ENCODE measurements around the gene CATSPERE. TPM values are rescaled to one million over a fixed set of nuclear protein-coding genes. Genes with fewer than 3 reads are reported as not detected.
"Not testable (repeated sequence)": the region's sequence is repeated elsewhere in the genome, so short reads cannot be mapped to it uniquely, and the experiment has no call there.

Gene CATSPERE
- total RNA-seq, 2 experiments from 2014 or later = 1.1 to 1.6 TPM

- Mint-ChIP-seq H3K27me3 (no peaks in the 10 kb centered on the region), H3K4me1 (no peaks in the 10 kb centered on the region), H3K4me3 (no peak overlapping the region), H3K9me3 (no peaks in the 10 kb centered on the region), H3K27ac (no peak overlapping the region), H3K36me3 (no peaks in the 10 kb centered on the region)
- POLR2A ChIA-PET = no interaction called here
- DNase-seq (no peak), ATAC-seq (ENCODE audit: low read depth) (no peak)
Measured at GRCh38 chr1:244536316-244536715, 75.2 kb downstream of the CATSPERE start.

- Mint-ChIP-seq H3K4me1 (no peaks in the 10 kb centered on the region), H3K27me3 (no peaks in the 10 kb centered on the region), H3K27ac (no peak overlapping the region), H3K9me3 (peaks cover 11% of the 10 kb centered on the region), H3K36me3 (no peaks in the 10 kb centered on the region), H3K4me3 (no peak overlapping the region)
- POLR2A ChIA-PET = no interaction called here
- DNase-seq = no peak
- no peak for ATAC-seq (ENCODE audit: low read depth)
Measured at GRCh38 chr1:244545511-244545910, 84.4 kb downstream of the CATSPERE start.

GRCh38 chr1:244548558-244549115 lies 87.6 kb downstream of the CATSPERE start:
- Mint-ChIP-seq H3K9me3 (peaks cover 9% of the 10 kb centered on the region), H3K27me3 (no peaks in the 10 kb centered on the region), H3K4me1 (no peaks in the 10 kb centered on the region), H3K4me3 (no peak overlapping the region), H3K27ac (no peak overlapping the region), H3K36me3 (no peaks in the 10 kb centered on the region)
- POLR2A ChIA-PET = no interaction called here
- no peak for ATAC-seq (ENCODE audit: low read depth)
- DNase-seq = no peak

- Mint-ChIP-seq H3K4me3 (no peak overlapping the region), H3K9me3 (peaks cover 6% of the 10 kb centered on the region), H3K4me1 (no peaks in the 10 kb centered on the region), H3K36me3 (no peaks in the 10 kb centered on the region), H3K27ac (no peak overlapping the region), H3K27me3 (no peaks in the 10 kb centered on the region)
- DNase-seq = no peak
- ATAC-seq (ENCODE audit: low read depth) = no peak
- POLR2A ChIA-PET = no interaction called here
Measured at GRCh38 chr1:244552336-244552735, 91.3 kb downstream of the CATSPERE start.

- Mint-ChIP-seq H3K4me1 (no peaks in the 10 kb centered on the region), H3K27me3 (no peaks in the 10 kb centered on the region), H3K27ac (no peak overlapping the region), H3K36me3 (no peaks in the 10 kb centered on the region), H3K4me3 (no peak overlapping the region), H3K9me3 (peaks cover 3% of the 10 kb centered on the region)
- no peak for ATAC-seq (ENCODE audit: low read depth)
- POLR2A ChIA-PET = no interaction called here
- DNase-seq = no peak
Measured at GRCh38 chr1:244556263-244556662, 95.2 kb downstream of the CATSPERE start.

- Mint-ChIP-seq H3K4me1 (no peaks in the 10 kb centered on the region), H3K27me3 (no peaks in the 10 kb centered on the region), H3K36me3 (no peaks in the 10 kb centered on the region), H3K9me3 (peaks cover 1% of the 10 kb centered on the region), H3K27ac (no peak overlapping the region), H3K4me3 (no peak overlapping the region)
- POLR2A ChIA-PET = no interaction called here
- no peak for ATAC-seq (ENCODE audit: low read depth)
- DNase-seq = no peak
Measured at GRCh38 chr1:244557565-244557964, 96.5 kb downstream of the CATSPERE start.

GRCh38 chr1:244559561-244559960 lies 98.5 kb downstream of the CATSPERE start:
- H3K4me3 Mint-ChIP-seq = no peak overlapping the region
- POLR2A ChIA-PET = no interaction called here

GRCh38 chr1:244562877-244563276 lies 101.8 kb downstream of the CATSPERE start:
- H3K9me3 Mint-ChIP-seq; ATAC-seq (ENCODE audit: low read depth); H3K4me3 Mint-ChIP-seq; H3K27me3 Mint-ChIP-seq; POLR2A ChIA-PET; H3K4me1 Mint-ChIP-seq; H3K36me3 Mint-ChIP-seq; H3K27ac Mint-ChIP-seq; DNase-seq: not testable (repeated sequence)

More at GRCh38 chr1:244559561-244559960, 98.5 kb downstream of the CATSPERE start:
- no peak overlapping the region for H3K27ac Mint-ChIP-seq
- ATAC-seq (ENCODE audit: low read depth) = no peak
- peaks cover 7% of the 10 kb centered on the region for H3K9me3 Mint-ChIP-seq
- no peaks in the 10 kb centered on the region for H3K27me3 Mint-ChIP-seq
- H3K36me3 Mint-ChIP-seq = no peaks in the 10 kb centered on the region
- DNase-seq = no peak
- no peaks in the 10 kb centered on the region for H3K4me1 Mint-ChIP-seq

GRCh38 chr1:244573768-244574167 lies 112.7 kb downstream of the CATSPERE start:
- peaks cover 5% of the 10 kb centered on the region for H3K27me3 Mint-ChIP-seq
- no peak overlapping the region for H3K27ac Mint-ChIP-seq
- H3K4me1 Mint-ChIP-seq = no peaks in the 10 kb centered on the region
- no peak overlapping the region for H3K4me3 Mint-ChIP-seq
- DNase-seq = no peak
- no peak for ATAC-seq (ENCODE audit: low read depth)
- H3K9me3 Mint-ChIP-seq = peaks cover 24% of the 10 kb centered on the region
- POLR2A ChIA-PET = no interaction called here
- no peaks in the 10 kb centered on the region for H3K36me3 Mint-ChIP-seq

- no peak overlapping the region for H3K4me3 Mint-ChIP-seq
- H3K27me3 Mint-ChIP-seq = no peaks in the 10 kb centered on the region
- H3K27ac Mint-ChIP-seq = no peak overlapping the region
- H3K4me1 Mint-ChIP-seq = no peaks in the 10 kb centered on the region
- POLR2A ChIA-PET = no interaction called here
- H3K36me3 Mint-ChIP-seq = no peaks in the 10 kb centered on the region
- H3K9me3 Mint-ChIP-seq = peaks cover 24% of the 10 kb centered on the region
- no peak for ATAC-seq (ENCODE audit: low read depth)
- no peak for DNase-seq
Measured at GRCh38 chr1:244576259-244576892, 115.3 kb downstream of the CATSPERE start.

GRCh38 chr1:244578205-244578604 lies 117.1 kb downstream of the CATSPERE start:
- DNase-seq; H3K27ac Mint-ChIP-seq; H3K36me3 Mint-ChIP-seq; H3K4me1 Mint-ChIP-seq; H3K27me3 Mint-ChIP-seq; H3K4me3 Mint-ChIP-seq; ATAC-seq (ENCODE audit: low read depth); POLR2A ChIA-PET: not testable (repeated sequence)
- H3K9me3 Mint-ChIP-seq = peaks cover 22% of the 10 kb centered on the region

- Mint-ChIP-seq H3K27me3 (no peaks in the 10 kb centered on the region), H3K9me3 (peaks cover 2% of the 10 kb centered on the region), H3K4me1 (peaks cover 5% of the 10 kb centered on the region), H3K36me3 (peaks cover 1% of the 10 kb centered on the region), H3K4me3 (no peak overlapping the region), H3K27ac (no peak overlapping the region)
- DNase-seq = no peak
- POLR2A ChIA-PET = no interaction called here
- ATAC-seq (ENCODE audit: low read depth) = no peak
Measured at GRCh38 chr1:244583358-244583982, 122.4 kb downstream of the CATSPERE start.

- no peak for ATAC-seq (ENCODE audit: low read depth)
Measured at GRCh38 chr1:244585867-244586266, 124.8 kb downstream of the CATSPERE start.

GRCh38 chr1:244590670-244591069 lies 129.6 kb downstream of the CATSPERE start:
- POLR2A ChIA-PET = no interaction called here
- no peak for ATAC-seq (ENCODE audit: low read depth)

More at GRCh38 chr1:244585867-244586266, 124.8 kb downstream of the CATSPERE start:
- peaks cover 2% of the 10 kb centered on the region for H3K9me3 Mint-ChIP-seq
- POLR2A ChIA-PET = no interaction called here
- H3K4me1 Mint-ChIP-seq = peaks cover 5% of the 10 kb centered on the region
- no peak overlapping the region for H3K27ac Mint-ChIP-seq
- no peak overlapping the region for H3K4me3 Mint-ChIP-seq
- no peaks in the 10 kb centered on the region for H3K27me3 Mint-ChIP-seq
- peaks cover 1% of the 10 kb centered on the region for H3K36me3 Mint-ChIP-seq
- DNase-seq = no peak

More at GRCh38 chr1:244590670-244591069, 129.6 kb downstream of the CATSPERE start:
- Mint-ChIP-seq H3K27me3 (no peaks in the 10 kb centered on the region), H3K36me3 (peaks cover 1% of the 10 kb centered on the region), H3K4me1 (no peaks in the 10 kb centered on the region), H3K4me3 (no peak overlapping the region), H3K9me3 (peaks cover 2% of the 10 kb centered on the region), H3K27ac (no peak overlapping the region)
- DNase-seq = no peak

Data from activated naive CD8-positive, alpha-beta T cell treated with anti-CD3 and anti-CD28 coated beads, Interleukin-2, amount 10 ng/mL, durations not matched to agents 7 days and 5 days (primary cell).